Esophagus squamous epithelium (tissue), 5 donors: Measurements from ENCODE around the gene ZFAND3. TPM values are rescaled to one million over a fixed set of nuclear protein-coding genes. Genes with fewer than 3 reads are reported as not detected.

ENCODE experiments used
- DNase-seq: peaks from one replicate; lab custom pipeline; 2025; lab: John Stamatoyannopoulos, UW
- H3K27ac ChIP-seq, 4 donors: fragments of 200-600 bp; sonication (generic); one replicate each; pipeline ENCODE4 v1.5.1; 2016 to 2019; ENCODE audit warnings: mild to moderate bottlenecking in 1 of 4
- H3K27me3 ChIP-seq, 4 donors: fragments of 200-600 bp; sonication (generic); 1 replicate in 3 of 4; 2 replicates in 1 of 4; pipeline versions ENCODE4 v1.5.1 to v1.6.0; 2017 to 2021; ENCODE audit warnings: antibody characterized with exemption in 1 of 4
- H3K36me3 ChIP-seq, 3 donors: fragments of 200-600 bp; sonication (generic); one replicate each; pipeline ENCODE4 v1.5.1; 2016 to 2019
- H3K4me1 ChIP-seq, 3 donors: fragments of 200-600 bp; sonication (generic); one replicate each; pipeline ENCODE4 v1.5.1; 2017 to 2019
- H3K4me3 ChIP-seq, 4 donors: fragments of 200-600 bp; sonication (generic); 1 replicate in 3 of 4; 2 replicates in 1 of 4; pipeline ENCODE4 v1.5.1; 2016 to 2019; ENCODE audit warnings: mild to moderate bottlenecking in 2 of 4, moderate library complexity in 1 of 4
- H3K9me3 ChIP-seq, 3 donors: fragments of 200-600 bp; sonication (generic); one replicate each; pipeline ENCODE4 v1.5.1; 2016 to 2019
- POLR2A ChIP-seq, 4 donors: fragments of 450-650 bp; IDR thresholded peaks; one replicate each; pipeline ENCODE4 v1.6.1; 2017; ENCODE audit warnings: antibody characterized with exemption in 4 of 4, mild to moderate bottlenecking in 4 of 4, moderate library complexity in 3 of 4
- WGBS, 2 donors: methylation state at CpG; one replicate each; pipeline ENCODE4 v1.1.5; 2018; 5-methylcytosine and 5-hydroxymethylcytosine counted together
- intact Hi-C: fragments of 100-400 bp; cut with DNase I; formaldehyde crosslinking; loops from one replicate; pipeline ENCODE4 v1.15.0; 2022
- total RNA-seq, 4 donors: library from RNA; depleted of rRNA; stranded (reverse); fragments of >200 nt; gene quantifications; one replicate each; pipeline ENCODE4 v1.1.0, GENCODE V29; 2016
- TF ChIP-seq, protein P1 (sequence below), 6 experiments: fragments of 450-650 bp in 4 of 6; fragments of 200-600 bp in 2 of 6; sonication (generic) in 2 of 6; IDR thresholded peaks; one replicate each; pipeline ENCODE4 v1.5.1; 2016 to 2019; ENCODE audit warnings: antibody characterized with exemption in 6 of 6, mild to moderate bottlenecking in 4 of 6, moderate library complexity in 4 of 6
- donor health status: DM: yes; HTN: yes; CAD: no.

The ZFAND3 gene
- total RNA-seq, 4 donors from 2014 or later = 15.7 to 23.8 (median 20.9) TPM

DNA sequence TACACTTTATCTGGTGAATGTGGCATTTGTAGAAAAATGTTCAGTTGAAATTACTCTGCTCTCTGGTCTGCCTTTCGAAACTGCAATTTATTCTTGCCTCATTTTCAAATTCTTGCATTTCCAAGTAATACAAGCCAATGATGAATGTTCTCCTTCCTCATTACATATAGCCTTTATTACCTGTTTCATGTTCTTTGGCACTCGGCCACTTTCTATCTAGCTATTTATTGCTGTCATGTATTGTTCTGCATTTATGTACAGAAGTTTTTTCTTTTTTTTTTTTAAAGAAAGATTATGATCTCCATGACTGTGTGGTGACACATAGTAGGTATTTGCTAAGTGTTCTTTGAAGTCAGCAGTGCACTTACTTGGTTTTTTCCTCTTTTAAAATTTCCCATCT lies 261.4 kb downstream of the ZFAND3 start:
- TF ChIP-seq, protein P1, sequence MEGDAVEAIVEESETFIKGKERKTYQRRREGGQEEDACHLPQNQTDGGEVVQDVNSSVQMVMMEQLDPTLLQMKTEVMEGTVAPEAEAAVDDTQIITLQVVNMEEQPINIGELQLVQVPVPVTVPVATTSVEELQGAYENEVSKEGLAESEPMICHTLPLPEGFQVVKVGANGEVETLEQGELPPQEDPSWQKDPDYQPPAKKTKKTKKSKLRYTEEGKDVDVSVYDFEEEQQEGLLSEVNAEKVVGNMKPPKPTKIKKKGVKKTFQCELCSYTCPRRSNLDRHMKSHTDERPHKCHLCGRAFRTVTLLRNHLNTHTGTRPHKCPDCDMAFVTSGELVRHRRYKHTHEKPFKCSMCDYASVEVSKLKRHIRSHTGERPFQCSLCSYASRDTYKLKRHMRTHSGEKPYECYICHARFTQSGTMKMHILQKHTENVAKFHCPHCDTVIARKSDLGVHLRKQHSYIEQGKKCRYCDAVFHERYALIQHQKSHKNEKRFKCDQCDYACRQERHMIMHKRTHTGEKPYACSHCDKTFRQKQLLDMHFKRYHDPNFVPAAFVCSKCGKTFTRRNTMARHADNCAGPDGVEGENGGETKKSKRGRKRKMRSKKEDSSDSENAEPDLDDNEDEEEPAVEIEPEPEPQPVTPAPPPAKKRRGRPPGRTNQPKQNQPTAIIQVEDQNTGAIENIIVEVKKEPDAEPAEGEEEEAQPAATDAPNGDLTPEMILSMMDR (IDR thresholded peaks at IDR 0.05) = no peak
- TF ChIP-seq POLR2A (IDR thresholded peaks at IDR 0.05) = no peak
- Histone ChIP-seq H3K9me3 (no peaks in the 10 kb centered on the region), H3K4me3 (no peak overlapping the region), H3K27ac (peak overlapping the region in 1 of 4 donors; percentile 23), H3K36me3 (peaks cover 0 to 33% (median 0%) of the 10 kb centered on the region in 3 donors), H3K4me1 (peaks cover 9 to 61% (median 23%) of the 10 kb centered on the region in 3 donors), H3K27me3 (no peaks in the 10 kb centered on the region)
- intact Hi-C loops = no loop called here
- no peak for DNase-seq
- WGBS, 2 donors = 26 to 60% methylated on average over 2 of the region's 2 CpGs

DNA sequence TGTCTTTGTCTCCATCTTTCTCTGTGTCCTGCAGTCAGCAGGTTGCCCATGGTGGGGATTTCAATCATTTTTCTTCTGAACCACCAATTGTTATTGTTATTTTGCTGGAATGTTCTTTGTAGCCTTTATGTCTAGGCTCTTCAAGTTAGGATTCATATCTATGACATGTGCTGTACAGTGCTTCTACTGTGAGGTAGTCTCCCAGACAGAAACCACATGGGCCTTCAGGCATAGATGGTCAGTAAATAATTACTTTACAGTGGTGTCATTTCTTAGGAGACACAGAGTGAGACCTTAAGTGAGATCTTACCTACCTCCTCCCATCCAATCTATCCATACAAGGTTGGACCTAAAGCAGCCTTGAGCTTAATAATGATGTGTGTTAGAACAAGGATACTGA lies 265.5 kb downstream of the ZFAND3 start:
- intact Hi-C loops = no loop called here
- Histone ChIP-seq H3K9me3 (no peaks in the 10 kb centered on the region), H3K4me3 (no peak overlapping the region), H3K4me1 (peaks cover 9 to 33% (median 10%) of the 10 kb centered on the region in 3 donors), H3K27me3 (no peaks in the 10 kb centered on the region), H3K27ac (no peak overlapping the region), H3K36me3 (peaks cover 0 to 34% (median 0%) of the 10 kb centered on the region in 3 donors)
- TF ChIP-seq POLR2A (IDR thresholded peaks at IDR 0.05) = no peak
- TF ChIP-seq, protein P1 (IDR thresholded peaks at IDR 0.05) = no peak
- no peak for DNase-seq

DNA sequence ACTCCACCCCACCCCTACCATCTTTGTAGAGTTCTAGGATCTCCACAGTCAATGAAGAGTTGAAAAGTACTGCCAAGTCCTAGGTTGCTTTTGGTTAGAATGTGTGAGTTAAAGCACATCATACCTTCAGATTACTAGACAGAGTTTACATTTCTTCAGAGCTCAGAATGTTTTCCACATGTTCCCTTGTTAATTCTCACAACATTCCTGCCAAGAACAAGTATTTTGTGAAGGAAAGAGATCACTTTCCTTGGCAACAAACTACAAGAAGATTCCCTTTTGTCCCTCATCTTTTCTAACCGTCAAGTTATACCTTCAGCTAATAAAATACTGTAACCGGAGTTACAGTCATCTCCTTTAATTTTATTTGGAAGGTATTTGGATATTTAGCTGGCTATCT lies 266.8 kb downstream of the ZFAND3 start:
- DNase-seq = no peak
- Histone ChIP-seq H3K9me3 (no peaks in the 10 kb centered on the region), H3K27me3 (no peaks in the 10 kb centered on the region), H3K36me3 (peaks cover 0 to 34% (median 0%) of the 10 kb centered on the region in 3 donors), H3K4me3 (no peak overlapping the region), H3K4me1 (peaks cover 0 to 20% (median under 1%) of the 10 kb centered on the region in 3 donors), H3K27ac (no peak overlapping the region)
- WGBS, 2 donors = 77 to 93% methylated on average over 2 of the region's 2 CpGs
- TF ChIP-seq, protein P1 (IDR thresholded peaks at IDR 0.05) = no peak
- TF ChIP-seq POLR2A (IDR thresholded peaks at IDR 0.05) = no peak
- intact Hi-C loops = no loop called here

DNA sequence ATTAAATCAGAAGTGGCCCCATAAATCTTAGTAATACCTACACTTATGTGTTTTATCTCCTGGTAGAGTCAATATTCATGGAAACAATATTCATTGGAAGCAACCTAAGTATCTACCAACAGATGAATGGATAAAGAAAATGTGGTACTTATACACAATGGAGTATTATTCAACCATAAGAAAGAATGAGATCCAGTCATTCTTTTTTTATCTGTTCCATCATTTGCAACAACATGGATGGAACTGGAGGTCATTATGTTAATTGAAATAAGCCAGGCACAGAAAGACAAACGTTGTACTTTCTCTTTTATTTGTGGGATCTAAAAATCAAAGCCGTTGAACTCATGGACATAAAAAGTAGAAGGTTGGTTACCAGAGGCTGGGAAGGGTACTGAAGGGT lies 268.5 kb downstream of the ZFAND3 start:
- H3K4me1 ChIP-seq = peaks cover 0 to 19% (median 0%) of the 10 kb centered on the region in 3 donors
- no peak for DNase-seq
- H3K27ac ChIP-seq = no peak overlapping the region
- TF ChIP-seq POLR2A (IDR thresholded peaks at IDR 0.05) = no peak
- TF ChIP-seq, protein P1 (IDR thresholded peaks at IDR 0.05) = no peak
- H3K9me3 ChIP-seq = no peaks in the 10 kb centered on the region
- intact Hi-C loops = no loop called here
- no peaks in the 10 kb centered on the region for H3K27me3 ChIP-seq
- 68 to 83% methylated on average over 2 of the region's 2 CpGs for WGBS, 2 donors
- no peak overlapping the region for H3K4me3 ChIP-seq
- H3K36me3 ChIP-seq = peaks cover 0 to 28% (median 0%) of the 10 kb centered on the region in 3 donors

DNA sequence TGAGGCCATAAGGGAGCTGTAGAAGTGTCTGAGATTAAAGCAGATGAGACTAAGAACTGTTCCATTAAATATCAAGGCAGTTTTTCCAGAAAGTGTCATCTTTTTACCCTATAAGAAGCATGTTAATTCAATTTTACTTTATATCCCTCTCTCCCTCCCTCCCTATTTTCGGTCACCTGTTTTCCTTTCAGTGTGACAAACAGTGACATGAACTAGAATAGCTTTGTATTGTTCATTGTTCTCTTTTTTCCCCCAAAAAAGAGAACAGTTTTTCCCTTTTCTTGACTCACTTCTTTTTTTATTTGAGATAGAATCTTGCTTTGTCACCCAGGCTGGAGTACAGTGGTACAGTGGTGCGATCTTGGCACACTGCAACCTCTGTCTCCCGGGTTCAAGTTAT lies 269.3 kb downstream of the ZFAND3 start:
- 84 to 87% methylated on average over 3 of the region's 3 CpGs for WGBS, 2 donors
- H3K9me3 ChIP-seq = no peaks in the 10 kb centered on the region
- TF ChIP-seq, protein P1 (IDR thresholded peaks at IDR 0.05) = no peak
- TF ChIP-seq POLR2A (IDR thresholded peaks at IDR 0.05) = no peak
- H3K27me3 ChIP-seq = no peaks in the 10 kb centered on the region
- H3K36me3 ChIP-seq = peaks cover 0 to 20% (median 0%) of the 10 kb centered on the region in 3 donors
- intact Hi-C loops = no loop called here
- peaks cover 0 to 21% (median 0%) of the 10 kb centered on the region in 3 donors for H3K4me1 ChIP-seq
- H3K4me3 ChIP-seq = no peak overlapping the region
- H3K27ac ChIP-seq = no peak overlapping the region
- DNase-seq = no peak
